ENCODE data around the gene PLEKHA5.

Gene PLEKHA5

GRCh38 chr12:19093218-19093617, 36.3 kb upstream of the PLEKHA5 start:
- in situ Hi-C loops (cut with HindIII; ENCODE audit: low sequenced_read_pairs): no loop called here
- no peak for DNase-seq (ENCODE audit: low read depth)
- no peak overlapping the region for H3K4me3 ChIP-seq (ENCODE audit: low read depth, low read length)
- no peak for TF ChIP-seq CTCF (IDR thresholded peaks at IDR 0.05; ENCODE audit: low read depth, low read length, missing control alignments)

GRCh38 chr12:19095331-19095730, 34.2 kb upstream of the PLEKHA5 start:
- TF ChIP-seq CTCF (IDR thresholded peaks at IDR 0.05; ENCODE audit: low read depth, low read length, missing control alignments): no peak
- H3K4me3 ChIP-seq (ENCODE audit: low read depth, low read length): no peak overlapping the region
- in situ Hi-C loops (cut with HindIII; ENCODE audit: low sequenced_read_pairs): no loop called here
- no peak for DNase-seq (ENCODE audit: low read depth)

- in situ Hi-C loops (cut with HindIII; ENCODE audit: low sequenced_read_pairs): no loop called here
- H3K4me3 ChIP-seq (ENCODE audit: low read depth, low read length): no peak overlapping the region
- TF ChIP-seq CTCF (IDR thresholded peaks at IDR 0.05; ENCODE audit: low read depth, low read length, missing control alignments): no peak
- no peak for DNase-seq (ENCODE audit: low read depth)
Measured at GRCh38 chr12:19095756-19096480, 33.6 kb upstream of the PLEKHA5 start.

- in situ Hi-C loops (cut with HindIII; ENCODE audit: low sequenced_read_pairs): no loop called here
- no peak for TF ChIP-seq CTCF (IDR thresholded peaks at IDR 0.05; ENCODE audit: low read depth, low read length, missing control alignments)
- H3K4me3 ChIP-seq (ENCODE audit: low read depth, low read length): no peak overlapping the region
- no peak for DNase-seq (ENCODE audit: low read depth)
Measured at GRCh38 chr12:19105463-19105862, 24.1 kb upstream of the PLEKHA5 start.

- in situ Hi-C loops (cut with HindIII; ENCODE audit: low sequenced_read_pairs): no loop called here
Measured at GRCh38 chr12:19107750-19108149, 21.8 kb upstream of the PLEKHA5 start.

GRCh38 chr12:19110221-19110940, 19.2 kb upstream of the PLEKHA5 start:
- in situ Hi-C loops (cut with HindIII; ENCODE audit: low sequenced_read_pairs): no loop called here
- H3K4me3 ChIP-seq (ENCODE audit: low read depth, low read length): no peak overlapping the region
- TF ChIP-seq CTCF (IDR thresholded peaks at IDR 0.05; ENCODE audit: low read depth, low read length, missing control alignments): no peak
- DNase-seq (ENCODE audit: low read depth): no peak

More at GRCh38 chr12:19107750-19108149, 21.8 kb upstream of the PLEKHA5 start:
- H3K4me3 ChIP-seq (ENCODE audit: low read depth, low read length): no peak overlapping the region
- TF ChIP-seq CTCF (IDR thresholded peaks at IDR 0.05; ENCODE audit: low read depth, low read length, missing control alignments): no peak
- DNase-seq (ENCODE audit: low read depth): no peak

Data from astrocyte of the cerebellum (primary cell).